BJ (cell line): ENCODE results near the gene SV2B. TPM values are rescaled to one million over a fixed set of nuclear protein-coding genes. Genes with fewer than 3 reads are reported as not detected.

Experiments
- CTCF ChIA-PET: fragments of 350-600 bp; formaldehyde crosslinking; extraction: SDS; loops from one replicate; lab custom pipeline; 2021; ENCODE audit warnings: antibody characterized with exemption, inconsistent platforms; lab: Yijun Ruan, JAX
- POLR2A ChIA-PET: fragments of 300-600 bp; sonication (Branson Sonifier 250); formaldehyde crosslinking; extraction: SDS; loops from one replicate; lab custom pipeline; 2021; ENCODE audit warnings: antibody characterized with exemption; lab: Charles Lee
- DNase-seq: peaks from one replicate; pipeline ENCODE4 v3.0.0-alpha.2; 2011; ENCODE audit warnings: low read depth
- H3K27me3 ChIP-seq: 2 replicates; pipeline ENCODE4 v1.6.0; 2011; ENCODE audit warnings: low read length; ENCODE audit not compliant: control insufficient read depth, insufficient read depth
- H3K36me3 ChIP-seq: 2 replicates; pipeline ENCODE4 v1.5.1; 2011; ENCODE audit warnings: low read length; ENCODE audit not compliant: control insufficient read depth, insufficient read depth
- H3K4me3 ChIP-seq: 2 replicates; pipeline ENCODE4 v1.5.1; 2011; ENCODE audit warnings: low read depth, mild to moderate bottlenecking, control low read depth, low read length
- CTCF ChIP-seq: IDR thresholded peaks from 2 replicates; pipeline ENCODE4 v1.5.1; 2011; ENCODE audit warnings: low read depth, mild to moderate bottlenecking, control low read depth, inconsistent platforms, low read length, moderate library complexity; ENCODE audit not compliant: insufficient read depth
- polyA plus RNA-seq: library from polyadenylated mRNA; depleted of rRNA; stranded (reverse); fragments of >200 nt; gene quantifications from 2 replicates; pipeline ENCODE4 v1.2.3, GENCODE V29; 2011

The SV2B gene
- polyA plus RNA-seq, 1 experiment = not detected

GRCh38 chr15:91061230-91061629, 38.8 kb upstream of the SV2B start:
- no peaks in the 10 kb centered on the region for H3K36me3 ChIP-seq
- no peak for DNase-seq
- TF ChIP-seq CTCF = no peak
- no peak overlapping the region for H3K4me3 ChIP-seq
- peaks cover 2% of the 10 kb centered on the region; the same call in 1 of the 2 replicates for H3K27me3 ChIP-seq
- ChIA-PET CTCF (no interaction called here), POLR2A (no interaction called here)

GRCh38 chr15:91061997-91062396, 38.1 kb upstream of the SV2B start:
- CTCF ChIA-PET = interaction anchor here (1.1 kb wide), 1 partner anchor 210 kb away, joined by 5 read pairs; no protein-coding TSS in a partner anchor
- TF ChIP-seq CTCF = no peak
- DNase-seq = no peak
- H3K36me3 ChIP-seq = no peaks in the 10 kb centered on the region
- peaks cover 2% of the 10 kb centered on the region; the same call in 1 of the 2 replicates for H3K27me3 ChIP-seq
- no peak overlapping the region for H3K4me3 ChIP-seq
- POLR2A ChIA-PET = no interaction called here

GRCh38 chr15:91065505-91065904, 34.6 kb upstream of the SV2B start:
- ChIA-PET POLR2A (no interaction called here), CTCF (no interaction called here)
- Histone ChIP-seq H3K27me3 (no peaks in the 10 kb centered on the region), H3K4me3 (no peak overlapping the region), H3K36me3 (no peaks in the 10 kb centered on the region)
- TF ChIP-seq CTCF = no peak
- DNase-seq = no peak

- no peak overlapping the region for H3K4me3 ChIP-seq
- no peaks in the 10 kb centered on the region for H3K27me3 ChIP-seq
- DNase-seq = no peak
- TF ChIP-seq CTCF = no peak
- no peaks in the 10 kb centered on the region for H3K36me3 ChIP-seq
- CTCF ChIA-PET = interaction anchor here (2.3 kb wide), 1 partner anchor 11 kb away, joined by 14 read pairs; no protein-coding TSS in a partner anchor
- POLR2A ChIA-PET = no interaction called here
These were observed 33.0 kb upstream of the SV2B start for GRCh38 chr15:91067036-91067435.

GRCh38 chr15:91068436-91068835, 31.6 kb upstream of the SV2B start:
- no peak for TF ChIP-seq CTCF
- Histone ChIP-seq H3K36me3 (no peaks in the 10 kb centered on the region), H3K27me3 (no peaks in the 10 kb centered on the region), H3K4me3 (no peak overlapping the region)
- CTCF ChIA-PET = interaction anchor here (1.9 to 2.3 kb wide), 2 partner anchors 12 to 111 kb away, joined by 8 to 14 read pairs; no protein-coding TSS in a partner anchor
- POLR2A ChIA-PET = no interaction called here
- no peak for DNase-seq
